Measurements from ENCODE around the gene LRP3.

The LRP3 gene

GRCh38 chr19:33240181-33240771 lies 46.1 kb downstream of the LRP3 start:
- DNase-seq = no peak

GRCh38 chr19:33241091-33241529 lies 47.0 kb downstream of the LRP3 start:
- DNase-seq = no peak

GRCh38 chr19:33241530-33242101 lies 47.5 kb downstream of the LRP3 start:
- no peak for DNase-seq

GRCh38 chr19:33242131-33242530 lies 48.0 kb downstream of the LRP3 start:
- DNase-seq = no peak

GRCh38 chr19:33242911-33243310 lies 48.8 kb downstream of the LRP3 start:
- DNase-seq = no peak

- DNase-seq = no peak
Observed at GRCh38 chr19:33245948-33246708, 52.0 kb downstream of the LRP3 start.

- no peak for DNase-seq
Observed at GRCh38 chr19:33246709-33247440, 52.7 kb downstream of the LRP3 start.

GRCh38 chr19:33247441-33247819 lies 53.3 kb downstream of the LRP3 start:
- DNase-seq = no peak

GRCh38 chr19:33248104-33248503 lies 54.0 kb downstream of the LRP3 start:
- DNase-seq = no peak

GRCh38 chr19:33248553-33248953 lies 54.4 kb downstream of the LRP3 start:
- no peak for DNase-seq

GRCh38 chr19:33248954-33249613 lies 55.0 kb downstream of the LRP3 start:
- no peak for DNase-seq

GRCh38 chr19:33249740-33250366 lies 55.7 kb downstream of the LRP3 start:
- DNase-seq = no peak

- no peak for DNase-seq
Observed at GRCh38 chr19:33250500-33250899, 56.4 kb downstream of the LRP3 start.

- no peak for DNase-seq
Observed at GRCh38 chr19:33251076-33251475, 56.9 kb downstream of the LRP3 start.

- DNase-seq = no peak
Observed at GRCh38 chr19:33251526-33252090, 57.5 kb downstream of the LRP3 start.

GRCh38 chr19:33252418-33252962 lies 58.4 kb downstream of the LRP3 start:
- DNase-seq = no peak

GRCh38 chr19:33252971-33253370 lies 58.8 kb downstream of the LRP3 start:
- no peak for DNase-seq

- DNase-seq = no peak
Observed at GRCh38 chr19:33254245-33254824, 60.2 kb downstream of the LRP3 start.

GRCh38 chr19:33255781-33256180 lies 61.7 kb downstream of the LRP3 start:
- DNase-seq = no peak

- DNase-seq = no peak
Observed at GRCh38 chr19:33256261-33256660, 62.1 kb downstream of the LRP3 start.

- no peak for DNase-seq
Observed at GRCh38 chr19:33257828-33258227, 63.7 kb downstream of the LRP3 start.

Data from NK-92 treated with Interleukin-12 subunit alpha and Interleukin-12 subunit beta, amount 100 ng/mL, for 24 hours (cell line).